ENCODE results near the gene RTRAF.
A peak's percentile ranks its signal among the peaks of the same experiment; 100 is the strongest.

RTRAF gene

GRCh38 chr14:51989293-51990234 is at the start of gene RTRAF:
TSS of gene RTRAF (plus strand) at chr14:51989546. CDS start at chr14:51989640, 94 bp downstream.
- peak; percentile 80 to 81 for DNase-seq (ENCODE audit: low read depth in 2 of 2)

GRCh38 chr14:51939755-51940301 is 49.5 kb upstream of the RTRAF start:
- no peak for DNase-seq (ENCODE audit: low read depth in 2 of 2)

- no peak for DNase-seq (ENCODE audit: low read depth in 2 of 2)
These were observed 46.4 kb upstream of the RTRAF start for GRCh38 chr14:51942971-51943370.

- no peak for DNase-seq (ENCODE audit: low read depth in 2 of 2)
These were observed 39.3 kb upstream of the RTRAF start for GRCh38 chr14:51950007-51950406.

GRCh38 chr14:51951656-51952055 is 37.7 kb upstream of the RTRAF start:
- DNase-seq (ENCODE audit: low read depth in 2 of 2), result no peak

- DNase-seq (ENCODE audit: low read depth in 2 of 2), result no peak
These were observed 35.3 kb upstream of the RTRAF start for GRCh38 chr14:51954031-51954430.

GRCh38 chr14:51954657-51955056 is 34.7 kb upstream of the RTRAF start:
- no peak for DNase-seq (ENCODE audit: low read depth in 2 of 2)

- DNase-seq (ENCODE audit: low read depth in 2 of 2), result no peak
These were observed 31.4 kb upstream of the RTRAF start for GRCh38 chr14:51957950-51958349.

- no peak for DNase-seq (ENCODE audit: low read depth in 2 of 2)
These were observed 29.4 kb upstream of the RTRAF start for GRCh38 chr14:51959928-51960327.

- no peak for DNase-seq (ENCODE audit: low read depth in 2 of 2)
These were observed 28.5 kb upstream of the RTRAF start for GRCh38 chr14:51960866-51961265.

GRCh38 chr14:51962711-51963110 is 26.6 kb upstream of the RTRAF start:
- DNase-seq (ENCODE audit: low read depth in 2 of 2), result no peak

- DNase-seq (ENCODE audit: low read depth in 2 of 2), result no peak
These were observed 26.1 kb upstream of the RTRAF start for GRCh38 chr14:51963286-51963685.

GRCh38 chr14:51967521-51967920 is 21.8 kb upstream of the RTRAF start:
- DNase-seq (ENCODE audit: low read depth in 2 of 2), result no peak

GRCh38 chr14:51969852-51970540 is 19.4 kb upstream of the RTRAF start:
- no peak for DNase-seq (ENCODE audit: low read depth in 2 of 2)

- DNase-seq (ENCODE audit: low read depth in 2 of 2), result no peak
These were observed 16.8 kb upstream of the RTRAF start for GRCh38 chr14:51972566-51972965.

- no peak for DNase-seq (ENCODE audit: low read depth in 2 of 2)
These were observed 12.3 kb upstream of the RTRAF start for GRCh38 chr14:51977075-51977474.

GRCh38 chr14:51978681-51979085 is 10.7 kb upstream of the RTRAF start:
- no peak for DNase-seq (ENCODE audit: low read depth in 2 of 2)

GRCh38 chr14:51979088-51979709 is 10.1 kb upstream of the RTRAF start:
- DNase-seq (ENCODE audit: low read depth in 2 of 2), result peak; percentile 69 to 80

GRCh38 chr14:51981218-51981854 is 8.0 kb upstream of the RTRAF start:
- DNase-seq (ENCODE audit: low read depth in 2 of 2), result no peak

- no peak for DNase-seq (ENCODE audit: low read depth in 2 of 2)
These were observed 1.1 kb upstream of the RTRAF start for GRCh38 chr14:51988221-51988620.

- DNase-seq (ENCODE audit: low read depth in 2 of 2), result no peak
These were observed 1.1 kb downstream of the RTRAF start for GRCh38 chr14:51990488-51990887.
